T1000 (cell line): ENCODE data around the gene ARFRP1.

Source experiments
- DNase-seq: peaks from one replicate; lab custom pipeline; 2025; ENCODE audit warnings: mixed read lengths; lab: John Stamatoyannopoulos, UW

ARFRP1 gene

DNA sequence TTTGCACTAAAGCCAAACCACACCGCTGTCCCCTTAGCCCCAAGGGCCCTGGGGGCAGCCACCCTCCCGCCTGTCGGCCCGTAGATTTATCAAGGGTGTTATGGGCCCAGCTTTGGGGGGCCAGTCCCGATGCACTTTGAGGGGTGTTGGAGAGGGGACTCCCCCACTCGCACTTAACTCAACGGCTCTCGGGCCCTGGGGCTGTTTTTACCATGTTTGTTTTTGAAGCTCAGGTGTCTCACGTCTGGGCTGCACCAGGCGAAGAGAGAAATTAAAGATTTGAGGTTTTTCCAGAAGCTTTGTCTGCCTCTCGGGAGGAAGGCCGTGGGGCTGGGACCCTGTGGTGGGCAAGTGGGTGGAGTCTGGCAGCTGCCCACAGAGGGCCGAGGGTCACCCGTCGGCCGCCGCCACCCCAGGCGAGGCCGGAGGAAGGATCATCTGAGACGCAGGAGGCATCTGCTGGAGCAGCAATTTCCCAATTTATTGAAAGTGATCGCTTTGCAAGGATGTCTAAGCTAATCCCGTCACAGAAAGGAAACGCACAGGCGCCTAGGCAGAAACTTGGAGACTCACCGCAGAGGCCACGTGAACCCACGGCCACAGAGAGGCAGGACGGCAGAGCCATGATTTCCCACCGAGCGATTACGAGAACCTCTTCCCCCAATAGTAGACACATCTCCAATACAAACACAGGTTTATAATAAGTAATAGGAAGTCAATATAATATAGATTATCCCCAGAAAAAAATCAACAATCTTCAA, 35.6 kb upstream of the ARFRP1 start:
- no peak for DNase-seq

DNA sequence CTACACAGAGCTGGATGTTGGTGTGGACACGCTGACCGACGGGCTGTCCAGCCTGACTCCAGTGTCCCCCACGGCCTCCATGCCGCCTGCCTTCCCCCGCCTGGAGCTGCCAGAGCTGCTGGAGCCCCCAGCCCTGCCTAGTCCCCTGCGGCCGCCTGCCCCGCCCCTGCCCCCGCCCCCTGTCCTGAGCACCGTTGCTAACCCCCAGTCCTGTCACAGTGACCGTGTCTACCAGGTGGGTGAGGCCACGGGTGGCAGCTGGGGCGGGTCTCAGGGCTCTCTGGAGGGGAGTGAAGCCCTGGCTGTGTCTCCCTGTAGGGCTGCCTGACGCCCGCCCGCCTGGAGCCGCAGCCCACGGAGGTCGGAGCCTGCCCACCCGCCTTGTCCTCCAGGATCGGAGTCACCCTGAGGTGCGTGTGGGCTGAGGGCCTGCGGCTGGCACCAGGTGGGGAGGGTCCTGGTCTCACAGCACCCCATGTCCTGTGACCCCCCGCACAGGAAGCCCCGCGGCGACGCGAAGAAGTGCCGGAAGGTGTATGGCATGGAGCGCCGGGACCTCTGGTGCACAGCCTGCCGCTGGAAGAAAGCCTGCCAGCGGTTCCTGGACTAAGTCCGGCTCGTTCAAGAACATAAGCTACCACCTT, 34.7 kb upstream of the ARFRP1 start:
- DNase-seq: no peak

DNA sequence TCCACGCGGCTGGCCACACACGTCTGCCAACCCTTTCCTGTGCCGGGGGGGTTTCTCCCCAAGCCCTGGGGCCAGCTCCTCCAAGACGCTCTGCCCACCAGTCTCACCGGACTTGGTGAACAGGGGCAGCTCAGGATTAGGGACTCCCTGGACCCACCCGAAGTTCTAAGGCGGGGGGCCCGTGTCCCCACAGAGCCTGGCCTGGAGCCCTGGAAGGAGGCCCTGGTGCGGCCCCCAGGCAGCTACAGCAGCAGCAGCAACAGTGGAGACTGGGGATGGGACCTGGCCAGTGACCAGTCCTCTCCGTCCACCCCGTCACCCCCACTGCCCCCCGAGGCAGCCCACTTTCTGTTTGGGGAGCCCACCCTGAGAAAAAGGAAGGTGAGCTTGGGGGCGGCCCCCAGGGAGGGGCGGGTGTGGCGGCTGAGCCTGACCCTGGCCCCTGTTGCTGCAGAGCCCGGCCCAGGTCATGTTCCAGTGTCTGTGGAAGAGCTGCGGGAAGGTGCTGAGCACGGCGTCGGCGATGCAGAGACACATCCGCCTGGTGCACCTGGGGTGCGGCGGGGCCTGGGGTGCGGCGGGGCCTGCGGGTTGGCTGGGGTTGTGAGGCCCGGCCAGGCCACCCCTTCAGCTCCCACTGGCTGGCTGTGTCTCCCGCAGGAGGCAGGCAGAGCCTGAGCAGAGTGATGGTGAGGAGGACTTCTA, 34.1 kb upstream of the ARFRP1 start:
- DNase-seq: no peak

GRCh38 chr20:63741354-63741675, 33.5 kb upstream of the ARFRP1 start:
- no peak for DNase-seq

- DNase-seq: peak; percentile 41
Observed at GRCh38 chr20:63740627-63741353, 33.0 kb upstream of the ARFRP1 start.

- no peak for DNase-seq
Observed at GRCh38 chr20:63740070-63740626, 32.4 kb upstream of the ARFRP1 start.

- DNase-seq: no peak
Observed at GRCh38 chr20:63739130-63740069, 31.6 kb upstream of the ARFRP1 start, which contains the start of gene SLC2A4RG. SLC2A4RG (plus strand) TSS chr20:63739776; CDS start chr20:63739913, 137 bp downstream.

DNA sequence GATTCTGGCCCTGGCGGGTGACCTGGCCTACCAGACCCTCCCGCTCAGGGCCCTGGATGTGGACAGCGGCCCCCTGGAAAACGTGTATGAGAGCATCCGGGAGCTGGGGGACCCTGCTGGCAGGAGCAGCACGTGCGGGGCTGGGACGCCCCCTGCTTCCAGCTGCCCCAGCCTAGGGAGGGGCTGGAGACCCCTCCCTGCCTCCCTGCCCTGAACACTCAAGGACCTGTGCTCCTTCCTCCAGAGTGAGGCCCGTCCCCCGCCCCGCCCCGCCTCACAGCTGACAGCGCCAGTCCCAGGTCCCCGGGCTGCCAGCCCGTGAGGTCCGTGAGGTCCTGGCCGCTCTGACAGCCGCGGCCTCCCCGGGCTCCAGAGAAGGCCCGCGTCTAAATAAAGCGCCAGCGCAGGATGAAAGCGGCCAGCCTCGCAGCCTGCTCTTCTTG, 30.9 kb upstream of the ARFRP1 start:
- DNase-seq: no peak

DNA sequence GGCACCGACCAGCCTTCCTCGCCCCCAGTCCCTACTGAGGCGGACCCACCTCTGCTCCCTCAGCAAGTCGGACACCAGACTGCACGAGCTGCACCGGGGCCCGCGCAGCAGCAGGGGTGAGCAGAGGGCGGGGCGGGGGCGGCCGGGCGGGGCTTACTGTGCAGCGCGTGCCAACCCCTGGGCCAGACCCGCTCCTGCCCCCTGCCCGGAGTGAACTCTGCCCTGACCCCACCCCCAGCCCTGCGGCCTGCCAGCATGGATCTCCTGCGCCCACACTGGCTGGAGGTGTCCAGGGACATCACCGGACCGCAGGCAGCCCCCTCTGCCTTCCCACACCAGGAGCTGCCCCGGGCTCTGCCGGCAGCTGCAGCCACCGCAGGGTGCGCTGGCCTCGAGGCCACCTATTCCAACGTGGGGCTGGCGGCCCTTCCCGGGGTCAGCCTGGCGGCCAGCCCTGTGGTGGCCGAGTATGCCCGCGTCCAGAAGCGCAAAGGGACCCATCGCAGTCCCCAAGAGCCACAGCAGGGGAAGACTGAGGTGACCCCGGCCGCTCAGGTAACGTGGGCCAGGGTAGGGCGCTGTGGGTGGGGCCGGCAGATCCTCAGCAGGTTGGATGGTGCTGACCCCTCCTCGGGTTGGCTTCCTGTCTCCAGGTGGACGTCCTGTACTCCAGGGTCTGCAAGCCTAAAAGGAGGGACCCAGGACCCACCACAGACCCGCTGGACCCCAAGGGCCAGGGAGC, 30.3 kb upstream of the ARFRP1 start:
- DNase-seq: no peak

DNA sequence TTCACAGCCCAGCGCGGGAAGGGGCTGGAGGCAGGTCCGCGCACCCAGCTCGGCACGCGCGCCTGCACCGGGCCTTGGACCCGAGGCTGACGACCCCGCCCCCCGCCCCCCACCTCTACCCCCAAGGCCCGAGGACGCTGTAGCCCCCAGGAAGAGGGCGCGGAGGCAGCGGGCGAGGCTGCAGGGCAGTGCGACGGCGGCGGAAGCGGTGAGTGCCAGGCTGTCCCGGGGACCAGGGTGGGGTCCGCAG, 29.8 kb upstream of the ARFRP1 start:
- DNase-seq: no peak

DNA sequence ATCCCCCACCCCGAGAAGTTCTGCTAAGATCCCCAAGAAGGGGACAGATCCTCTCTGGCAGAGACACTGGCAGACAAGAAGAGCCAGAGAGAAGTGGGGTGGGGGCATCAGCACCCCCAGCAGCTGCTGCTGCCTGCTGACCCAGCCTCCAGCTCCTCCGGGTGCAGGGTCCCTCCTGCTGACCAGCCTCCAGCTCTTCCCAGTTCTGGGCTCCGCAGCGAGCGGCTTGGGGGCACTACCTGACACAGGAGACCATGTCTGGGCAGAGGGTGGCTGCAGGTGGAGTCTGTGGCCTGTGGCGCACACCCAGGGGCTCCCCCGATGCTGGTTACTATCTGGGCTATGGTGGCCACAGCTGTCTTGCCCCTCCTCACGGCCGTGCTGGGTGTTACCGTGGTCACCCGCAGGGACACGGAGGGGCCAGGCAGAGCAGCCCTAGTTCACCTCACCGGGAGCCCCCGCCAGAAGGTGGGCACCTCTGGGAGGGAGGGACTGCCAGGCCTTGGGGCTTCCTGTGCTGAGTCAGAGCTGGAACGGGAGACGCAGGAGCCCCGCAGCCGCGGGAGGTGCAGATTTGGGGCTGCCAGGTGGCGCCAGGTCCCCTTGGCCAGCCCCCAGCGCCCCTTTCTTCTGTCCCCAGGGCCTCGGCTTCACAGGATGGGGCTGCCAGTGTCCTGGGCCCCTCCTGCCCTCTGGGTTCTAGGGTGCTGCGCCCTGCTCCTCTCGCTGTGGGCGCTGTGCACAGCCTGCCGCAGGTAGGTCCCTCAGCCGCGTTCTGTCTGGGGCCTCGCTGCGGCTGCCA, 29.3 kb upstream of the ARFRP1 start:
- no peak for DNase-seq

- no peak for DNase-seq
Observed at GRCh38 chr20:63735859-63736718, 28.3 kb upstream of the ARFRP1 start, which contains the start of gene LIME1. LIME1 (plus strand) TSS chr20:63736664; CDS start chr20:63737550, 886 bp downstream.

DNA sequence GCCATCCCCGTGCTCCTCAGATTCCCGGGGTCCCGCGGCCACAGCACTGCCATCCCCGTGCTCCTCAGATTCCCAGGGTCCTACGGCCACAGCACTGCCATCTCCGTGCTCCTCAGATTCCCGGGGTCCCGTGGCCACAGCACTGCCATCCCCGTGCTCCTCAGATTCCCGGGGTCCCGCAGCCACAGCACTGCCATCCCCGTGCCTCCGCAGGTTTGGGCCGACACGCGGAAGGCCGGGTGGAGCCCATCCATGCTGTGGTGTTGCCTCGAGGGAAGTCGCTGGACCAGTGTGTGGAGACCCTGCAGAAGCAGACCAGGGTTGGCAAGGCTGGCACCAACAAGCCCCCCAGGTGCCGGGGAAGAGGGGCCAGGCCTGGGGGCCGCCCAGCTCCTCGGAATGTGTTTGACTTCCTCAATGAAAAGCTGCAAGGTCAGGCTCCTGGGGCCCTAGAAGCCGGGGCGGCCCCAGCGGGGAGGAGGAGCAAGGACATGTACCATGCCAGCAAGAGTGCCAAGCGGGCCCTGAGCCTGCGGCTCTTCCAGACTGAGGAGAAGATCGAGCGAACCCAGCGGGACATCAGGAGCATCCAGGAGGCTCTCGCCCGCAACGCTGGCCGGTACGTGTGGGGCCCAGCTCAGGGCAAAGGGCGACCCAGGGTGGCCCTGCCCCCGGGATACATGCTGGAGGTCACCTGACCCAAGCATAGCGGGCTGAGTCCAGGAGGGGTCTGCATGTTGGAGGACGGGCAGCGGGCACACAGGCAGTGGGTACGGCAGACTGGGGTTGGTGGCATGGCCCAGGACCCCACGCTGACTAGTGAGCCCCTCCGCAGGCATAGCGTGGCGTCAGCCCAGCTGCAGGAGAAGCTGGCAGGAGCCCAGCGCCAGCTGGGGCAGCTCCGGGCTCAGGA, 27.4 kb upstream of the ARFRP1 start:
- no peak for DNase-seq

DNA sequence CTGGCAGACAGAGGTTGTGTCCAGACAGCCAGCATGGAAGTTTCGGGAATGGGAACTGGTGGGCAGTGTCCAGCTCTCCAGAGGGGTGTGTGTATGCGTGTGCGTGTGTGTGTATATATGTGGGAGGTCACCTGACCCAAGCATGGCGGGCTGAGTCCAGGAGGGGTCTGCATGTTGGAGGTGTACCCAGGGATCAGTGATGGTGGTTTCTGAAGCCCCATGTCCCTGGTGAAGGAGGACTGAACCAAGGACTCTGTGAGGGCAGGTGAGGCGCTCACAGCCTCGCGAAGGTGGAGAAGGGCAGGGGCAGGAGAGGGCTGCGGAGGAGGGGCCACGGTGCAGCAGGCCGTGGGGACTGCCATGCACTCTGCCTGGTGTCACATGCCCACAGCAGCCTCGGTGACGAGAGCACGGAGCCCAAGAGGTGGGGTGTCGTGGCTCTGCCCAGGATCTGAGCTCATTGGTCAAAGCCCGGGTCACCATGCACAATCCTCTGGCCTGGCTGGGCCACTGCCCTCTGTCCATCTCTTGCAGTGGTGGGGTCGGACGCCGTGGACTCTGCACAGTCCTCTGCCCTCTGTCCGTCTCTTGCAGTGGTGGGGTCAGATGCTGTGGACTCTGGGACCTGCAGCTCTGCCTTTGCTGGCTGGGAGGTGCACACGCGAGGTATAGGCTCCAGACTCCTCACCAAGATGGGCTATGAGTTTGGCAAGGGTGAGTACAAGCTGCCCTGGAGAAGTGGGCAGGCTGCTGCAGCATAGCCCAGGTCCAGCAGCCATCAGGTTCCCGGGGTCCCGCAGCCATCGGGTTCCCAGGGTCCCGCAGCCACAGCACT, 26.6 kb upstream of the ARFRP1 start:
- DNase-seq: no peak

DNA sequence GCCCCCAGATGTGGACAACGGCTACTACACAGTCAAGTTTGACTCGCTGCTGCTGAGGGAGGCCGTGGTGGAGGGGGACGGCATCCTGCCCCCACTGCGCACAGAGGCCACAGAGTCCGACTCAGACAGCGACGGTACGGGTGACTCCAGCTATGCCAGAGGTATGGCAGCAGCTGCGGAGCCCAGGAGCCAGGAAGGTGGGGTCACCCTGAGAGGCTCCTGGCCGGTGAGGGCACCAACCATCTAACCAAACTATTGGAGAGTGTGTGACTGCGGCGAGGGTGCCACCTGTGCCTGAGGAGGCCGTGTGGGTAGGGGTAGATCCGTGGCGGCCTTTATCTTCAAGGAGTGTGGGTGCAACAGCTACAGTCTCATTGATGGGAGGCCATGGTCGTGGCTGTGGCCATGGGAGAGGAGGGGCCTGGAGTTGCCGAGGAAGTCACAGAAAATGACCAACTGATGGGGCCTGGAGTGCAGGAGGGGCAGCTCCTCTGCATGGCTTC, 25.9 kb upstream of the ARFRP1 start:
- no peak for DNase-seq

- DNase-seq: no peak
Observed at GRCh38 chr20:63733117-63733516, 25.3 kb upstream of the ARFRP1 start.
